ENCODE measurements around the gene GFRAL.
"Not testable (repeated sequence)": the region's sequence is repeated elsewhere in the genome, so short reads cannot be mapped to it uniquely, and the experiment has no call there.

GFRAL gene, protein sequence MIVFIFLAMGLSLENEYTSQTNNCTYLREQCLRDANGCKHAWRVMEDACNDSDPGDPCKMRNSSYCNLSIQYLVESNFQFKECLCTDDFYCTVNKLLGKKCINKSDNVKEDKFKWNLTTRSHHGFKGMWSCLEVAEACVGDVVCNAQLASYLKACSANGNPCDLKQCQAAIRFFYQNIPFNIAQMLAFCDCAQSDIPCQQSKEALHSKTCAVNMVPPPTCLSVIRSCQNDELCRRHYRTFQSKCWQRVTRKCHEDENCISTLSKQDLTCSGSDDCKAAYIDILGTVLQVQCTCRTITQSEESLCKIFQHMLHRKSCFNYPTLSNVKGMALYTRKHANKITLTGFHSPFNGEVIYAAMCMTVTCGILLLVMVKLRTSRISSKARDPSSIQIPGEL

DNA sequence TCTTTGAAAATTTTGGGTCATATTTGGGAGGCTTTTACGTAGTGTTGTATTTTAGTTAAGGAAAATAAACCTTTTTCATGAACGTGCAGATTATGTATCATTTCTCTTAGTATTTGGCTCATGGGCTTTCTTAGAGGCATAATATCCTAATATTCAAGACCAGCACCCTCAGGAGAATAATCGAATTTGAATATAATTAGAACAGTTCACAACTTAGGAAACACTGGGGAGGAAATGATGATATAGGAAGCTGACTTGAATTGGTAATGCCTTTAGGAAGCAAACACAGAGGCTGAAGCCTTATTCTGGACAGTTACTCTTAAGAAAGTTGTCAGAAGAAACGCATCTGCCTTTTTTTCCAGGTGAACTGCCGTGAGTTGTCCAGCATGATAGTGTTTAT lies at the start of gene GFRAL:
Gene GFRAL (plus strand): TSS at position 301 of the 400 bp plus-strand sequence. CDS start 86 bp downstream, at position 387.
- no peak for DNase-seq

DNA sequence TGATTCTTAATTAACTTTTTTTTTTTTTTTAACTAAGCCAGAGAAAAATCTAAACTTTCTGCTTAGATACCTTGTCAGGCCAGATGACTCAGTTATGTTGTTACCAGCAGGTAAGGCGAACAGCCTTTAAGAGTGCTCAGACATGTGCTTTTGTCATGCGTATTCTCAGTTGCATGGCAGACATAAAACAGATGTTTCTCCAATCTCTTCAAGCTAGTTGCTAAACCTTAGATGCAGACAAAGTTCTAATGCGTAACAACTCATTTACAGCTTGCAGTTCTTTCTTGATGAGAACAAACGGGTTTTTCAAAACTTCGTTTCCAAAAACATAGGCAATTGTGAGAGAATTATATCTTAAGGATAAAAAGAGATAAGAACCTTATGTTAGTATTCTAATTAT lies 49.6 kb upstream of the GFRAL start:
- no peak for DNase-seq

- DNase-seq = no peak
Measured at GRCh38 chr6:55281215-55281614, 46.1 kb upstream of the GFRAL start.

DNA sequence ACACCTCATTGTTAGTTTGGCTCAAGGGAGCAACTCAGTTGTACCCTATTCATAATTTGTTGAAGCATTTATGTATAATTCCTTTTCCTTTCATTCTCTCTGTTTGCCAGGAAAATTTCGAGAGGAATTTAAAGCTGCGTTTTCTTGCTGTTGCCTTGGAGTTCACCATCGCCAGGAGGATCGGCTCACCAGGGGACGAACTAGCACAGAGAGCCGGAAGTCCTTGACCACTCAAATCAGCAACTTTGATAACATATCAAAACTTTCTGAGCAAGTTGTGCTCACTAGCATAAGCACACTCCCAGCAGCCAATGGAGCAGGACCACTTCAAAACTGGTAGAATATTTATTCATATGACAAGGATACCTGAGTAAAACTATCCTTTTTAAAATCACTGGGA lies 45.2 kb upstream of the GFRAL start:
- no peak for DNase-seq

- DNase-seq = no peak
Measured at GRCh38 chr6:55286824-55287223, 40.4 kb upstream of the GFRAL start.

DNA sequence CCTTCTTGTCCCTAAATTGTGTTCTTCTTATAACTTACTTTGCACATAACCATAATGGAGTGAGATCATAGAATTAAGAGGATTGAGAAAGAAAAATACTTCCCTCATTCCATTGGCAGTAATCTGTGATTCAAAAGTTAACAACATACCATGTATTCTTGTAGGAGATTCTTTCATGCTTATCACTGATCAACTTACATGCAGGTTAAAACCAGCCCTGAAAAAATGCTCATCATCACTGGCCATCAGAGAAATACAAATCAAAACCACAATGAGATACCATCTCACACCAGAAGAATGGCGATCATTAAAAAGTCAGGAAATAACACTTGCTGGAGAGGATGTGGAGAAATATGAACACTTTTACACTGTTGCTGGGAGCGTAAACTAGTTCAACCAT lies 36.5 kb upstream of the GFRAL start:
- DNase-seq = no peak

DNA sequence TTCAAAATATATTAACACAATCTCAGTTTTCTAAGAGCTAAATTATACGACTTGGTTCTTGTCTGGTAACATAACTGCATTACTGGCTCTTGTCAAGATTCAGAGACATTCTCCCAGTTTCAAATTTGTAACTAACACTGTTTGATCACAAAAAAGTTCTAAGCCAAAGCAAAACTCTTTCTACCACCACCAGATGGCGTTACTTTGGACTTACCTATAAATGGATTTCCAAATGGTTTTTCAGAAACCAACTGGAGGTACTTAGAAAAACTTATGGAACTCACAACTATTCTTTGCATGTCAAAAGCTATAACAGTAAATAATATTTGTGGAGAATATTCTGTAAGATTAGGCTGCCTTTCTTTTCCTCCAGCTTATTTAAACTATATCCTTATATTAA lies 34.2 kb upstream of the GFRAL start:
- DNase-seq = no peak

- DNase-seq = not testable (repeated sequence)
Measured at GRCh38 chr6:55297214-55297613, 30.1 kb upstream of the GFRAL start.

DNA sequence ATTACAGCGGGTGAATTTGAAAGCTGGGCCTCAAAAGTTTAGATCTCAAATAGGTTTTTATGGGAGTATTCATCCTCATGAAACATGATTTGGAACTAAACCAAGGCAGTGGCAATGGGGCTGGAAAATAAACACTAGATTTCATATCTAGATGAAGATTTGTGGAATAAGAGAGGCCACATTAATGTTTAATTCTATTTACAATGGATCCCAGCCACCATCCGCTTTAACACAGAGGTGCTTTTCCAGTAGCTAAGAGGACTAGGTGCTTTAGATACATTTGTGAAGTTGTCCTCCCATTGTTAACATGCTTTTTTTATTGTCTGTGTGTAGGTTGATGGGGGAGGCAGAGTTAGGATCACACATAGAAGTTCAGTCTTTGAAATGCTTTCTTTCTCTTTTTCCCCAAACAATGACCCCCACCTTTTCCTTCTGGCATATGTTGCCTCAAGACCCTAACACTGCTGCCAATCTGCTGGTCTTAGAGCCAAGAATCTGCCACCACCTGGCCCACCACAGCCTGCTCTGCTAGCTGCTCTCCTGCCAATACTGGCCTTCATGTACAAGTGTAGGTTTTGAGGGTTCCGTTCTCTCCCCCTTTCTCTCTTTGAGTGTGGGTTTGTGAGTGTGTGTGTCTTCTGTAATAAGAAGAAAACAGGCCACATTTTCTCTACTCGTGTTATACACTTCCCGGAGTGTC lies 27.8 kb upstream of the GFRAL start:
- no peak for DNase-seq

DNA sequence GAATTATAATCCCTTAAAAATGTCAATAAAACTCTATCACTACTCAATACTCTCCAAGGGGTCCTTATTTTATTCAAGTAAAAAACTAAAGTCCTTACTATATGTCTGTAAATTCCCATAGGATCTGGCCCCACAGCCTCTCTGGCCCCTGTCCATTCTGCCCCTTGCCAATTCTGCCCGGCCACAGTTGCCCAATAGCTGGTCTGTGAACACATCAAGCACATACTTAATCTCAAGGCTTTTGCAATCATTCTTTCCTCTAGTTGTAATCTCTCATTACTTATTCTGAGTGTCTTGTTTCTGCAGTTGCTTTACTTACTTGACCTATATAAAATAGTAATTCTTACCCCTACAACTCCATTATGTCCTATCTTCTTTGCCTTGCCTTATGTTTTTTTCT lies 22.5 kb upstream of the GFRAL start:
- DNase-seq = no peak

- DNase-seq = no peak
Measured at GRCh38 chr6:55319961-55320695, 7.1 kb upstream of the GFRAL start.

DNA sequence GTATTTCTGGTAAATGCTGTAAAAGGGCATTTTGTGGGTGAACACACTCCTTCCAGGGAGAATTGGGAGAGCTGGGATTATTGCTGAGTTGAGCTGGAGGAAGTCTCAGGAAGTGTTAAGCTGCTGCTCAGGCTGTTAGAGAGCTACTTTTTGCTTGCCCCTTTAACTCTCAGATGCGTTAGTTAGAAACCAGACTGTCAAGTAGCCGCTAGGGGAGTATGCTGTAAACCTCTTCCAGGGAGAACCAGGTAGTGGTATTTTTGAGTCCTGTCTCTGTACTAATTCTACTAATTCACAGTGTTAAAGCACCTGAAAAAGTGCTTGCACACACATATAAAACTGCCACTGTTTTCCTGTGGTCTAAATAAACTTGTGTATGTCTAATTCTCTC lies 6.6 kb upstream of the GFRAL start:
- DNase-seq = no peak

- no peak for DNase-seq
Measured at GRCh38 chr6:55377150-55377549, 49.9 kb downstream of the GFRAL start.

GRCh38 chr6:55379471-55379870 lies 52.2 kb downstream of the GFRAL start:
- DNase-seq = no peak

GRCh38 chr6:55379895-55380294 lies 52.6 kb downstream of the GFRAL start:
- DNase-seq = no peak

- peak; percentile 8 for DNase-seq
Measured at GRCh38 chr6:55388211-55388610, 60.9 kb downstream of the GFRAL start.

DNA sequence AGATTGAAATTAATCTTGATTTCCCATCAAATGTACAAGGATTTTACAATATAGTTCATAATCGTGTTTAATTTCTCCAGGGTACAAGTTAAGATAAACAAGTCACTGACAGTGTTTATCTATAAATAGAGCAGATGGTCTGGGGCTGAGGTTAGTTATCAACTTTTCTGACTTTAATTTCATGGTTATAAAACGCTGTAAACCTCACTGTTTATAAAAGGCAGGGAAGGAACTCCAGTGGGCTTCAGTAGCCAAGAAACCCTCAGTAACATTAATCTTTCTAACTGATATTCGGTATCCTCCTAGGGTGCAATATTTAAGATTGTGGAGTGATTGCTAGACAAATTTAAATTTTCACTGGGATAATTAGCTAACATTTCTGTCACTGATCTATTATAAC lies 68.6 kb downstream of the GFRAL start:
- DNase-seq = no peak

DNA sequence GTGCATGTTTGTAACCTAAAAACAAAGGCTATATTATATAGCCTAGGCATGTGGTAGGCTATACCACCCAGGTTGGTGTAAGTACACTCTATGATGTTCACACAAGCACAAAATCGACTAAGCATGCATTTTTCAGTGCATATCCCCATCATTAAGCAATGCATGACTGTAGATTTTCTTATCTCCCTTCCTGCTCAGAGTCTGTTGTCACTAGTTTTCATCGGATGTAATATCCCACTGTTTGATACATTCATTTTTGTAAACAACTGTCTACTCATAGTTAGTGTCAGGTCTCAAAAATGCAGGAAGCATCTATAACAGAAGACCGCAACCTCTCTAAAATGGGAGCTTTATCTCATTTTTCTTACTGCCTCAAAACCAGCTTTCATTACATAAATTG lies 70.7 kb downstream of the GFRAL start:
- no peak for DNase-seq

DNA sequence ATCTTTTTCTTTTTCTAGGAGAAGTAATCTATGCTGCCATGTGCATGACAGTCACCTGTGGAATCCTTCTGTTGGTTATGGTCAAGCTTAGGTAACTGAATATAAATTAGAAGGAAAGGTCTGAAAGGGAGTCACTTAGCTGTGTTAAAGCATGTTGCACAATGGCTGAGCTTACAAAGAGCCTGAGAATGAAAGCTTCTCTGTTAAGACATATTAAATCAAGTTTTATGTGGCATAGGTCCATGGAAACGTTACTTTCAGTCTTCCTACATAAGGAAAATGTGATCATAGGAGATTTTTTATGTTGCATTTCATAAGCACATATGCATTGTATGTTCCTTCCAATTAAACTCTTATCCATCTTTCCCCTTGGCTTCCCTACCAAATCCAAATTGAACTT lies 72.1 kb downstream of the GFRAL start:
- DNase-seq = no peak

- no peak for DNase-seq
Measured at GRCh38 chr6:55405474-55406235, 78.4 kb downstream of the GFRAL start.

DNA sequence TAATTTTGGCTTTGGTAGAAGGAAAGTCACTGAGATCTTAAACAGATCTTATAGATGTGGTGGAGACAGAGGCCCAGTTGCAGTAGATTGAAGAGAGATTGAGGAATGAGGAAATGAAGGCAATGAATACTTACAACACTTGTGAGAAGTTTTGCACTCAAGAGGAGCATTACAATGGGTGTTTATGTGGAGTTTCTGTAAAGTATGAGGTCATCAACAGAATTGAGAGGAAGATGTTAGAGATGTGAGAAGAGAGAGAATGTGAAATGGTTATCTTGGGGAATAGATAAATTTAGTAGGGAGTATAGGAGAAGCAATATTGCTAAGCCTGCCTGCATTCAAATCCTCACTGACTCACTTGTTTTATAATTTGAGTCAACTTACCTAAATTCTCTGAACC lies 83.4 kb downstream of the GFRAL start:
- no peak for DNase-seq

GRCh38 chr6:55423933-55424332 lies 96.7 kb downstream of the GFRAL start:
- DNase-seq = no peak

Measured in eye (tissue), 1 donor.